Neural progenitor cell (in vitro differentiated cells): ENCODE data around the gene BAAT. TPM values are rescaled to one million over a fixed set of nuclear protein-coding genes. Genes with fewer than 3 reads are reported as not detected.
A peak's percentile ranks its signal among the peaks of the same experiment; 100 is the strongest.

ENCODE experiments used
- DNase-seq: peaks from one replicate; pipeline ENCODE4 v3.0.0-alpha.2; 2016; ENCODE audit warnings: low spot score
- H2AFZ ChIP-seq: fragments of 200-600 bp; sonication (generic); replicated peaks from 2 replicates; pipeline ENCODE4 v1.6.1; 2016; ENCODE audit warnings: antibody characterized with exemption
- H3F3A ChIP-seq: fragments of 200-600 bp; sonication (generic); 2 replicates; pipeline ENCODE4 v1.6.1; 2016; ENCODE audit warnings: antibody characterized with exemption, low read depth
- H3K27ac ChIP-seq: fragments of 200-600 bp; sonication (generic); 2 replicates; pipeline ENCODE4 v1.5.1; 2016; ENCODE audit warnings: mild to moderate bottlenecking
- H3K27me3 ChIP-seq: fragments of 200-600 bp; sonication (generic); 2 replicates; pipeline ENCODE4 v1.6.1; 2016; ENCODE audit warnings: mild to moderate bottlenecking, moderate library complexity
- H3K36me3 ChIP-seq: fragments of 200-600 bp; sonication (generic); 2 replicates; pipeline ENCODE4 v1.5.1; 2016
- H3K4me1 ChIP-seq: fragments of 200-600 bp; sonication (generic); 2 replicates; pipeline ENCODE4 v1.6.1; 2016; ENCODE audit warnings: mixed run types
- H3K4me2 ChIP-seq: fragments of 200-600 bp; sonication (generic); 2 replicates; pipeline ENCODE4 v1.6.1; 2016
- H3K4me3 ChIP-seq: fragments of 200-600 bp; sonication (generic); 2 replicates; pipeline ENCODE4 v1.5.1; 2016
- H3K79me2 ChIP-seq: fragments of 200-600 bp; sonication (generic); 2 replicates; pipeline ENCODE4 v1.6.1; 2016; ENCODE audit warnings: low read depth
- H3K9ac ChIP-seq: fragments of 200-600 bp; sonication (generic); 2 replicates; pipeline ENCODE4 v1.6.1; 2016
- H3K9me3 ChIP-seq: fragments of 200-600 bp; sonication (generic); 2 replicates; pipeline ENCODE4 v1.5.1; 2016; ENCODE audit warnings: low read depth
- H4K20me1 ChIP-seq: fragments of 200-600 bp; sonication (generic); 2 replicates; pipeline ENCODE4 v1.6.1; 2016; ENCODE audit warnings: low read depth
- H3K27ac Mint-ChIP-seq: 3 replicates; pipeline ENCODE4 v1.8.0; 2021; ENCODE audit warnings: mixed read lengths
- H3K27me3 Mint-ChIP-seq: 2 replicates; pipeline ENCODE4 v1.8.0; 2022; ENCODE audit warnings: low read depth, mild to moderate bottlenecking, inconsistent platforms, moderate library complexity, mixed read lengths; ENCODE audit not compliant: insufficient read depth
- H3K36me3 Mint-ChIP-seq: 3 replicates; pipeline ENCODE4 v1.8.0; 2021; ENCODE audit warnings: mixed read lengths
- H3K4me1 Mint-ChIP-seq: 3 replicates; pipeline ENCODE4 v1.8.0; 2021; ENCODE audit warnings: mixed read lengths
- H3K4me3 Mint-ChIP-seq: 3 replicates; pipeline ENCODE4 v1.8.0; 2021; ENCODE audit warnings: mild to moderate bottlenecking, moderate library complexity, mixed read lengths
- H3K9me3 Mint-ChIP-seq: 3 replicates; pipeline ENCODE4 v1.8.0; 2020; ENCODE audit warnings: mixed read lengths
- CTCF ChIP-seq: fragments of 200-600 bp; sonication (generic); IDR thresholded peaks from 2 replicates; pipeline ENCODE4 v1.5.1; 2017; ENCODE audit warnings: antibody characterized with exemption, mild to moderate bottlenecking
- EZH2 ChIP-seq: fragments of 200-600 bp; sonication (generic); IDR thresholded peaks from 2 replicates; pipeline ENCODE4 v1.6.1; 2017; ENCODE audit warnings: antibody characterized with exemption, mild to moderate bottlenecking, moderate library complexity
- EZH2phosphoT487 ChIP-seq: fragments of 200-600 bp; sonication (generic); IDR thresholded peaks from 2 replicates; pipeline ENCODE4 v1.6.1; 2017; ENCODE audit warnings: antibody characterized with exemption
- total RNA-seq: library from RNA; depleted of rRNA; stranded (reverse); fragments of >200 nt; gene quantifications from 2 replicates; pipeline ENCODE4 v1.2.3, GENCODE V29; 2015; ENCODE audit warnings: low replicate concordance

BAAT gene
- total RNA-seq, 1 donor from 2014 or later, result 0.09 TPM

- no peak for DNase-seq
- no peaks in the 10 kb centered on the region for H3K27me3 ChIP-seq
- peaks cover 41% of the 10 kb centered on the region for H3K36me3 Mint-ChIP-seq
- peaks cover 3% of the 10 kb centered on the region for H3K27me3 Mint-ChIP-seq
- no peak for TF ChIP-seq EZH2phosphoT487
- no peak for TF ChIP-seq CTCF
- no peak for TF ChIP-seq EZH2
- H3K4me1 Mint-ChIP-seq, result no peaks in the 10 kb centered on the region
- H3K36me3 ChIP-seq, result peaks cover 4% of the 10 kb centered on the region
- H3K9ac ChIP-seq, result no peak overlapping the region
- no peak overlapping the region for H2AFZ ChIP-seq
- H3K27ac Mint-ChIP-seq, result no peak overlapping the region
- H4K20me1 ChIP-seq, result no peaks in the 10 kb centered on the region
- H3K79me2 ChIP-seq, result no peaks in the 10 kb centered on the region
- no peak overlapping the region for H3K4me3 Mint-ChIP-seq
- H3K9me3 Mint-ChIP-seq, result peaks cover 39% of the 10 kb centered on the region
- no peak overlapping the region for H3K27ac ChIP-seq
- no peaks in the 10 kb centered on the region for H3F3A ChIP-seq
- H3K4me2 ChIP-seq, result no peak overlapping the region
- no peak overlapping the region for H3K4me3 ChIP-seq
- H3K4me1 ChIP-seq, result no peaks in the 10 kb centered on the region
- H3K9me3 ChIP-seq, result peaks cover 12% of the 10 kb centered on the region
Measured at GRCh38 chr9:101415578-101415977, 30.8 kb upstream of the BAAT start.

GRCh38 chr9:101414839-101415238, 30.0 kb upstream of the BAAT start:
- H3K4me1 Mint-ChIP-seq, result no peaks in the 10 kb centered on the region
- peaks cover 46% of the 10 kb centered on the region for H3K36me3 Mint-ChIP-seq
- Histone ChIP-seq H3K4me3 (no peak overlapping the region), H4K20me1 (no peaks in the 10 kb centered on the region), H3K27me3 (no peaks in the 10 kb centered on the region), H3K27ac (no peak overlapping the region), H3K36me3 (peaks cover 12% of the 10 kb centered on the region), H2AFZ (no peak overlapping the region), H3K4me2 (no peak overlapping the region), H3K9me3 (peaks cover 17% of the 10 kb centered on the region), H3F3A (no peaks in the 10 kb centered on the region), H3K4me1 (no peaks in the 10 kb centered on the region), H3K79me2 (no peaks in the 10 kb centered on the region), H3K9ac (no peak overlapping the region)
- TF ChIP-seq EZH2, result no peak
- TF ChIP-seq EZH2phosphoT487, result no peak
- no peak for TF ChIP-seq CTCF
- H3K27me3 Mint-ChIP-seq, result peaks cover 3% of the 10 kb centered on the region
- no peak overlapping the region for H3K4me3 Mint-ChIP-seq
- DNase-seq, result no peak
- no peak overlapping the region for H3K27ac Mint-ChIP-seq
- peaks cover 44% of the 10 kb centered on the region for H3K9me3 Mint-ChIP-seq

- H3K79me2 ChIP-seq, result no peaks in the 10 kb centered on the region
- H3K4me1 Mint-ChIP-seq, result no peaks in the 10 kb centered on the region
- TF ChIP-seq EZH2phosphoT487 (no peak), CTCF (no peak), EZH2 (no peak)
- no peaks in the 10 kb centered on the region for H3K27me3 ChIP-seq
- peaks cover 80% of the 10 kb centered on the region for H3K36me3 Mint-ChIP-seq
- peaks cover 14% of the 10 kb centered on the region for H3F3A ChIP-seq
- H3K27me3 Mint-ChIP-seq, result no peaks in the 10 kb centered on the region
- no peak overlapping the region for H3K27ac ChIP-seq
- H3K27ac Mint-ChIP-seq, result no peak overlapping the region
- H4K20me1 ChIP-seq, result no peaks in the 10 kb centered on the region
- H3K4me3 Mint-ChIP-seq, result no peak overlapping the region
- peaks cover 65% of the 10 kb centered on the region for H3K36me3 ChIP-seq
- no peak for DNase-seq
- peak overlapping the region; percentile 7 for H3K4me3 ChIP-seq
- H3K9me3 Mint-ChIP-seq, result peaks cover 81% of the 10 kb centered on the region
- H3K4me1 ChIP-seq, result no peaks in the 10 kb centered on the region
- H3K9ac ChIP-seq, result no peak overlapping the region
- no peak overlapping the region for H3K4me2 ChIP-seq
- no peak overlapping the region for H2AFZ ChIP-seq
- H3K9me3 ChIP-seq, result peaks cover 48% of the 10 kb centered on the region
Measured at GRCh38 chr9:101409079-101409477, 24.3 kb upstream of the BAAT start.
